H1 (cell line): ENCODE data around the gene MTMR8. TPM values are rescaled to one million over a fixed set of nuclear protein-coding genes. Genes with fewer than 3 reads are reported as not detected.

Source experiments
- CTCF ChIA-PET: fragments of 300-600 bp; sonication (Branson Sonifier 250); formaldehyde crosslinking; loops from one replicate; lab custom pipeline; 2021; ENCODE audit not compliant: partially characterized antibody; lab: Charles Lee
- POLR2A ChIA-PET: fragments of 300-600 bp; sonication (Branson Sonifier 250); formaldehyde crosslinking; loops from one replicate; lab custom pipeline; 2021; ENCODE audit warnings: inconsistent platforms; ENCODE audit not compliant: partially characterized antibody; lab: Charles Lee
- DNase-seq, 2 experiments: peaks; one replicate each; pipeline versions ENCODE4 v3.0.0 to v3.0.0-alpha.2; 2010 to 2022; ENCODE audit warnings: low spot score in 2 of 2, low read depth in 1 of 2, mixed read lengths in 1 of 2
- FAIRE-seq: peaks from 2 replicates; lab custom pipeline; 2011; peaks lifted over from hg19 to GRCh38; lab: Jason Lieb, UNC
- H2AFZ ChIP-seq: 2 replicates; pipeline ENCODE4 v1.8.1; 2012; ENCODE audit warnings: low read length, inconsistent platforms
- H2AK5ac ChIP-seq: 2 replicates; pipeline ENCODE4 v1.6.1; 2013; ENCODE audit warnings: low read depth, low read length
- H2BK120ac ChIP-seq: replicated peaks from 2 replicates; pipeline ENCODE3; 2013; ENCODE audit warnings: low read depth, low read length, inconsistent platforms
- H2BK12ac ChIP-seq: 2 replicates; pipeline ENCODE4 v1.6.1; 2013; ENCODE audit warnings: low read depth, low read length
- H2BK15ac ChIP-seq: 2 replicates; pipeline ENCODE4 v1.6.1; 2013; ENCODE audit warnings: low read length
- H2BK20ac ChIP-seq: 2 replicates; pipeline ENCODE4 v1.6.1; 2013; ENCODE audit warnings: low read length
- H2BK5ac ChIP-seq: 2 replicates; pipeline ENCODE4 v1.6.1; 2013; ENCODE audit warnings: low read depth, low read length
- H3K14ac ChIP-seq: 2 replicates; pipeline ENCODE4 v1.6.1; 2013; ENCODE audit warnings: inconsistent platforms; ENCODE audit not compliant: insufficient read length
- H3K18ac ChIP-seq: 2 replicates; pipeline ENCODE4 v1.6.1; 2013; ENCODE audit warnings: low read length; ENCODE audit errors: extremely low read depth
- H3K23ac ChIP-seq: 2 replicates; pipeline ENCODE4 v1.6.1; 2013; ENCODE audit warnings: inconsistent platforms; ENCODE audit not compliant: insufficient read length
- H3K23me2 ChIP-seq: 2 replicates; pipeline ENCODE4 v1.6.1; 2013; ENCODE audit warnings: low read depth, low read length
- H3K27ac ChIP-seq: 2 replicates; pipeline ENCODE4 v1.6.1; 2011; ENCODE audit warnings: low read depth, low read length, inconsistent platforms
- H3K27me3 ChIP-seq, 4 experiments: replicated peaks in 1 of 4; 1 replicate in 1 of 4; 2 replicates in 3 of 4; pipeline versions ENCODE4 v1.6.1 to v1.8.1; 2011 to 2013; ENCODE audit warnings: low read length in 3 of 4, mild to moderate bottlenecking in 3 of 4, inconsistent platforms in 2 of 4, mixed read lengths in 2 of 4, moderate library complexity in 1 of 4; ENCODE audit not compliant: control insufficient read depth in 3 of 4, insufficient read depth in 3 of 4; ENCODE audit errors: extremely low read depth in 1 of 4
- H3K36me3 ChIP-seq, 4 experiments: 2 replicates each; pipeline versions ENCODE4 v1.6.1 to v1.8.1; 2011 to 2013; ENCODE audit warnings: mild to moderate bottlenecking in 4 of 4, low read length in 3 of 4, moderate library complexity in 2 of 4, control low read depth in 1 of 4, inconsistent platforms in 1 of 4; ENCODE audit not compliant: insufficient read depth in 4 of 4, control insufficient read depth in 2 of 4
- H3K4ac ChIP-seq: replicated peaks from 2 replicates; pipeline ENCODE3; 2013; ENCODE audit warnings: low read length, low read depth, mixed read lengths, inconsistent platforms; ENCODE audit not compliant: insufficient read length
- H3K4me1 ChIP-seq, 4 experiments: replicated peaks in 1 of 4; 1 replicate in 1 of 4; 2 replicates in 3 of 4; pipeline versions ENCODE4 v1.6.1 to v1.8.1; 2011 to 2013; ENCODE audit warnings: low read length in 3 of 4, inconsistent platforms in 2 of 4, mixed read lengths in 1 of 4; ENCODE audit not compliant: insufficient read depth in 4 of 4, control insufficient read depth in 3 of 4
- H3K4me2 ChIP-seq, 2 experiments: 2 replicates each; pipeline versions ENCODE4 v1.6.1 to v1.8.1; 2011 to 2013; ENCODE audit warnings: low read depth in 2 of 2, low read length in 2 of 2, control low read depth in 1 of 2, inconsistent platforms in 1 of 2, mild to moderate bottlenecking in 1 of 2; ENCODE audit not compliant: insufficient read depth in 1 of 2
- H3K4me3 ChIP-seq, 4 experiments: fragments of 200-600, 300-600 bp in 1 of 4; sonication (generic), shearing (Covaris generic), sonication (Bioruptor Twin) in 1 of 4; 2 replicates each; pipeline versions ENCODE4 v1.5.1 to v1.8.1; 2011 to 2016; ENCODE audit warnings: low read length in 4 of 4, low read depth in 3 of 4, control low read depth in 2 of 4, inconsistent platforms in 2 of 4, mild to moderate bottlenecking in 2 of 4, mixed read lengths in 1 of 4, moderate library complexity in 1 of 4; ENCODE audit not compliant: insufficient read depth in 2 of 4; ENCODE audit errors: extremely low read depth in 1 of 4
- H3K56ac ChIP-seq: replicated peaks from 2 replicates; pipeline ENCODE3; 2013; ENCODE audit warnings: low read depth, mild to moderate bottlenecking, mixed read lengths, low read length, inconsistent platforms; ENCODE audit not compliant: insufficient read length
- H3K79me1 ChIP-seq: 2 replicates; pipeline ENCODE4 v1.6.1; 2013; ENCODE audit warnings: low read depth, low read length, control low read depth
- H3K79me2 ChIP-seq, 2 experiments: 2 replicates each; pipeline versions ENCODE4 v1.6.1 to v1.8.1; 2012 to 2013; ENCODE audit warnings: low read length in 2 of 2, mild to moderate bottlenecking in 2 of 2, inconsistent platforms in 1 of 2; ENCODE audit not compliant: insufficient read depth in 2 of 2, control insufficient read depth in 1 of 2
- H3K9ac ChIP-seq, 4 experiments: replicated peaks in 1 of 4; 1 replicate in 1 of 4; 2 replicates in 3 of 4; pipeline versions ENCODE4 v1.6.1 to v1.8.1; 2011 to 2013; ENCODE audit warnings: low read depth in 3 of 4, low read length in 3 of 4, control low read depth in 2 of 4, mild to moderate bottlenecking in 2 of 4, moderate library complexity in 2 of 4, inconsistent platforms in 1 of 4; ENCODE audit errors: extremely low read depth in 1 of 4
- H3K9me3 ChIP-seq, 2 experiments: 2 replicates each; pipeline versions ENCODE4 v1.6.1 to v1.8.1; 2012 to 2013; ENCODE audit warnings: mild to moderate bottlenecking in 2 of 2, moderate library complexity in 2 of 2, control low read depth in 1 of 2, inconsistent platforms in 1 of 2, low read depth in 1 of 2, low read length in 1 of 2, mixed read lengths in 1 of 2; ENCODE audit not compliant: insufficient read depth in 2 of 2
- H4K20me1 ChIP-seq, 2 experiments: replicated peaks in 1 of 2; 2 replicates each; pipeline versions ENCODE3 to v1.8.1; 2011 to 2013; ENCODE audit warnings: inconsistent platforms in 2 of 2, low read length in 2 of 2, mild to moderate bottlenecking in 1 of 2; ENCODE audit not compliant: insufficient read depth in 2 of 2, control insufficient read depth in 1 of 2
- H4K5ac ChIP-seq: 2 replicates; pipeline ENCODE4 v1.6.1; 2013; ENCODE audit warnings: low read length, low read depth, mixed read lengths, inconsistent platforms; ENCODE audit not compliant: insufficient read length
- H4K8ac ChIP-seq: 2 replicates; pipeline ENCODE4 v1.8.0; 2013; ENCODE audit warnings: mild to moderate bottlenecking, moderate library complexity, low read length, inconsistent platforms; ENCODE audit not compliant: insufficient read depth; ENCODE audit errors: extremely low read depth
- H4K91ac ChIP-seq: replicated peaks from 2 replicates; pipeline ENCODE3; 2013; ENCODE audit warnings: low read length, mixed read lengths, inconsistent platforms; ENCODE audit not compliant: insufficient read length
- ASH2L ChIP-seq: fragments of 200-600, 300-600 bp; sonication (generic); IDR thresholded peaks from one replicate; pipeline ENCODE4 v1.7.1; 2017; ENCODE audit warnings: low read length
- FOSL1 ChIP-seq: IDR thresholded peaks from 2 replicates; pipeline ENCODE4 v1.6.1; 2011; ENCODE audit warnings: mild to moderate bottlenecking, low read depth, low read length, moderate library complexity; ENCODE audit not compliant: insufficient read depth
- HDAC2 ChIP-seq, 2 experiments: fragments of 300-600 bp in 1 of 2; sonication (generic) in 1 of 2; IDR thresholded peaks; 2 replicates each; pipeline ENCODE4 v1.6.1; 2011 to 2012; ENCODE audit warnings: low read depth in 2 of 2, low read length in 2 of 2, mild to moderate bottlenecking in 2 of 2, moderate library complexity in 2 of 2, borderline replicate concordance in 1 of 2, inconsistent platforms in 1 of 2
- KDM4A ChIP-seq: IDR thresholded peaks from one replicate; pipeline ENCODE4 v1.7.1; 2012; ENCODE audit warnings: low read depth, mild to moderate bottlenecking, moderate library complexity, low read length, inconsistent platforms; ENCODE audit not compliant: severe bottlenecking
- SIRT6 ChIP-seq: IDR thresholded peaks from one replicate; pipeline ENCODE4 v1.7.1; 2012; ENCODE audit warnings: low read length, inconsistent platforms
- SP2 ChIP-seq: IDR thresholded peaks from 2 replicates; pipeline ENCODE4 v1.6.1; 2012; ENCODE audit warnings: mild to moderate bottlenecking, low read length, inconsistent platforms
- TAF7 ChIP-seq: optimal IDR thresholded peaks from 2 replicates; pipeline ENCODE3; 2011; ENCODE audit warnings: low read depth, mild to moderate bottlenecking, inconsistent platforms, low read length, moderate library complexity, borderline replicate concordance
- TBP ChIP-seq: IDR thresholded peaks from 2 replicates; pipeline ENCODE4 v1.6.1; 2011; ENCODE audit warnings: low read depth, low read length, improper control_type of control experiment
- TEAD4 ChIP-seq: IDR thresholded peaks from 2 replicates; pipeline ENCODE4 v1.6.1; 2012; ENCODE audit warnings: low read depth, low read length, inconsistent platforms, mixed read lengths
- YY1 ChIP-seq: IDR thresholded peaks from 2 replicates; pipeline ENCODE4 v1.6.1; 2011; ENCODE audit warnings: low read depth, mild to moderate bottlenecking, low read length
- ZNF274 ChIP-seq: IDR thresholded peaks from 2 replicates; pipeline ENCODE4 v1.7.0; 2012; ENCODE audit warnings: low read length, borderline replicate concordance; ENCODE audit errors: extremely low read depth
- WGBS, 2 experiments: shearing (Covaris generic) in 1 of 2; methylation state at CpG; one replicate each; pipeline versions ENCODE4 v1.1.6 to v1.1.7; 2013 to 2015; ENCODE audit warnings: low lambda C conversion rate in 2 of 2, mixed read lengths in 2 of 2, inconsistent platforms in 1 of 2, low coverage in 1 of 2, missing lambda C conversion rate in 1 of 2; ENCODE audit not compliant: insufficient replicate concordance in 2 of 2, insufficient coverage in 1 of 2, insufficient read length in 1 of 2; ENCODE audit errors: extremely low coverage in 1 of 2, missing lambda C conversion rate in 1 of 2; 5-methylcytosine and 5-hydroxymethylcytosine counted together
- polyA plus RNA-seq, 7 experiments: library from polyadenylated mRNA; depleted of rRNA in 3 of 7; stranded (reverse) in 5 of 7; unstranded in 2 of 7; fragments of >200 nt in 5 of 7; fragments of 200-250 nt in 2 of 7; gene quantifications; 1 replicate in 5 of 7; 2 replicates in 1 of 7; 4 replicates in 1 of 7; pipeline versions ENCODE4 v1.2.1 to v1.2.3, GENCODE V29; 2011 to 2013; ENCODE audit warnings: missing spikeins in 2 of 7, mixed read lengths in 2 of 7
- total RNA-seq: library from RNA; stranded (reverse); fragmentation: NEBNext Ultra II Directional; extraction: Animal tissue kit (Norgen Biotek cat#: 25700); gene quantifications from 2 replicates; pipeline ENCODE4 v1.2.1, GENCODE V29; 2021
- TF ChIP-seq, protein P1 (sequence below): IDR thresholded peaks from 2 replicates; pipeline ENCODE4 v1.6.1; 2012; ENCODE audit warnings: inconsistent platforms
- TF ChIP-seq, protein P2 (sequence below): IDR thresholded peaks from 2 replicates; pipeline ENCODE4 v1.6.1; 2011; ENCODE audit warnings: low read depth, mild to moderate bottlenecking, low read length; ENCODE audit not compliant: insufficient read depth

MTMR8 gene
- total and polyA plus RNA-seq, 2 of the 8 experiments (the other 6 are each of a cell fraction or from before 2014, with no cell fraction given): 1.3 to 6.3 TPM

DNA sequence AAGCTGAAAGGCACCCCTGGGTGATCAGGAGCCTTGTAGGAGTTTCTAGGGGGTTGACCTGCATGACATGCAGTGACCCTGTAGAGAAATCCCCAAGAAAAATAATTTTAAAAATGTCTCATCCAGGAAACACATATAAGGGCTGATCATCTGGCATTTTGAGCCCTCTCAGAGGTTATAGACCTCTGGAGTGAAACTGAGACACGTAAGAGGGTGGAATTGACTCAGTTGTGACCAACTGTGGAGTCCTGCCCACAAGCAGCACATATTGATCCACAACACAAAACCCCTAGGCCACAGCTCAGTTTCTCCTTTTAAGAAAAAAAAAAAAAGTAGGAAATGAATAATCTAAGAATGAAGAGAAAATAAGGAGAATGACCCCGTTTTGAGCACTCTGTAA, 32.5 kb upstream of the MTMR8 start:
- H3K56ac ChIP-seq: no peak overlapping the region
- no peak for TF ChIP-seq YY1
- no peak for TF ChIP-seq SP2
- no peak for TF ChIP-seq KDM4A
- TF ChIP-seq HDAC2 (IDR thresholded peaks at IDR 0.05; ENCODE audit: borderline replicate concordance in 1 of 2, low read depth in 2 of 2, low read length in 2 of 2): no peak
- no peak for TF ChIP-seq SIRT6
- no peak for TF ChIP-seq FOSL1
- no peak for TF ChIP-seq ASH2L
- TF ChIP-seq TBP: no peak
- no peak for TF ChIP-seq TAF7
- no peak for TF ChIP-seq TEAD4
- TF ChIP-seq, protein P1, sequence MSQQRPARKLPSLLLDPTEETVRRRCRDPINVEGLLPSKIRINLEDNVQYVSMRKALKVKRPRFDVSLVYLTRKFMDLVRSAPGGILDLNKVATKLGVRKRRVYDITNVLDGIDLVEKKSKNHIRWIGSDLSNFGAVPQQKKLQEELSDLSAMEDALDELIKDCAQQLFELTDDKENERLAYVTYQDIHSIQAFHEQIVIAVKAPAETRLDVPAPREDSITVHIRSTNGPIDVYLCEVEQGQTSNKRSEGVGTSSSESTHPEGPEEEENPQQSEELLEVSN: no peak
- TF ChIP-seq ZNF274: no peak
- TF ChIP-seq, protein P2, sequence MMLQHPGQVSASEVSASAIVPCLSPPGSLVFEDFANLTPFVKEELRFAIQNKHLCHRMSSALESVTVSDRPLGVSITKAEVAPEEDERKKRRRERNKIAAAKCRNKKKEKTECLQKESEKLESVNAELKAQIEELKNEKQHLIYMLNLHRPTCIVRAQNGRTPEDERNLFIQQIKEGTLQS: no peak
- ChIA-PET CTCF (no interaction called here), POLR2A (no interaction called here)
- WGBS, 2 experiments: 47% methylated on average over 2 of the region's 2 CpGs; no CpG with 5 or more reads in 1 of the 2 experiments
- H3K4me3 ChIP-seq: peak overlapping the region in 1 of 4 experiments; percentile 9; a peak in 1 of 8 replicates
- H3K9me3 ChIP-seq: no peaks in the 10 kb centered on the region
- H4K20me1 ChIP-seq: no peaks in the 10 kb centered on the region
- H2BK15ac ChIP-seq: no peak overlapping the region
- no peak overlapping the region for H4K8ac ChIP-seq
- H4K5ac ChIP-seq: no peak overlapping the region
- H3K27me3 ChIP-seq: no peaks in the 10 kb centered on the region
- no peak overlapping the region for H3K4ac ChIP-seq
- H3K36me3 ChIP-seq: no peaks in the 10 kb centered on the region
- H3K23me2 ChIP-seq: no peaks in the 10 kb centered on the region
- H2BK20ac ChIP-seq: no peak overlapping the region
- H3K14ac ChIP-seq: no peak overlapping the region
- no peak overlapping the region; a peak in 1 of 4 replicates for H3K4me2 ChIP-seq
- FAIRE-seq (no peak), DNase-seq (no peak)
- H3K4me1 ChIP-seq: peaks cover 0 to 5% (median 0%) of the 10 kb centered on the region in 4 experiments; a peak in 1 of 7 replicates
- H2BK120ac ChIP-seq: no peak overlapping the region
- no peak overlapping the region for H3K23ac ChIP-seq
- H3K27ac ChIP-seq: no peak overlapping the region
- H3K9ac ChIP-seq: no peak overlapping the region
- H4K91ac ChIP-seq: no peak overlapping the region
- no peak overlapping the region for H2AK5ac ChIP-seq
- H3K79me2 ChIP-seq: no peaks in the 10 kb centered on the region
- no peak overlapping the region for H2BK5ac ChIP-seq
- H2BK12ac ChIP-seq: no peak overlapping the region
- H3K18ac ChIP-seq: no peak overlapping the region
- H3K79me1 ChIP-seq: no peaks in the 10 kb centered on the region
- H2AFZ ChIP-seq: no peak overlapping the region
